ENCODE measurements around the gene KAT8.
"Not testable (repeated sequence)": the region's sequence is repeated elsewhere in the genome, so short reads cannot be mapped to it uniquely, and the experiment has no call there.

Gene KAT8

DNA sequence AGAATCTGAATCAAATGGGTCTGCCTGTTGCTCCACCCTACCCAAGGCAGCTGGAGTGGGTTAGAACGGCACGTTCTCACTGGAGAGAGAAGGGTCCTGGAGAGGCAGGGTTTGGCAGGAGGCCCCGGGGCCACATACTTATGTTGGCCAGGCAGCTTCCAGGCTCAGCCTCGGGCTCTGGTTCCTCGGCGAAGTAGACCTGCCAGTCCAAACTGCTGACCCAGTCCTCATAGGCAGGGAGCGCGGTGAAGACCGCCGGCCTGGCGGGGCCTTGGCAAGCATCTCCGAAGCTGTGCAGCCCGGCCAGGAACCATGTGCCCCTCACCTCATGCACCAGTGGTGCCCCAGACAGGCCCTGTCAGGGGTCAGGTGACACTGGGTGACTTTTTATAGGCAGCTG, 33.5 kb upstream of the KAT8 start:
- no peak for DNase-seq

GRCh38 chr16:31084584-31085302, 32.7 kb upstream of the KAT8 start:
- no peak for DNase-seq

GRCh38 chr16:31085411-31085810, 32.1 kb upstream of the KAT8 start:
- DNase-seq: no peak

GRCh38 chr16:31085873-31086628, 31.4 kb upstream of the KAT8 start:
- DNase-seq: no peak

DNA sequence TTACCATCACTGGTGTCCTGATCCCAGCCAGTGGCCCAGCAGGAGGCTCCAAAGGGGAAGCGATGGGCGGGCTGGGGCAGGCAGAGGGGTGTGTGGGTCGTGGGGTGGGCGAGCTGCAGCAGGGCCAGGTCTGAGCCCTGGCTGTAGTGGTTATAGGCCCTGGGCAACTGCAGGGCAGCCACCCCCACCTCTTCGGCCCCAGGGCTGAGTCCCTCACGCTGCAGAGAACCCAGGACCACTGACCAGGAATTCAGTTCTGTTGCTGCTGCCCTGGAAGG, 30.9 kb upstream of the KAT8 start:
- no peak for DNase-seq

DNA sequence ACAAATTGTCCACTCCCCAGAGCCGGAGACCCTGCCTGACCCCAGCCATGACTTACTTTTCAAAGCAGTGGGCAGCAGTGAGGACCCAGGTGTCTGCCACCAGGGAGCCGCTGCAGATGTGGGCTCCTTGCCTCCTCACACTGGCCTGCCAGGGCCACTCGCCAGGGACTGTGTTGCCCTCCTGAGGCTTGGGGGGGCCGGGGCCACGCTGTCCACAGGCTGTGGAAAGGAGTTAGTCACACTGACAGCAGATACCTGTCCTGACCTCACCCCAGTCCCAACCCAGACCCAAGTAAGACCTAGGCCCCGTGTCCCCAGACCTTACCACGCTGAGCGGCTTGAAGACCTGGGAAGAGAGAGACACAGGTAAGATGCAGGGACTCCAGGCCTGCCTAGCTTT, 30.0 kb upstream of the KAT8 start:
- no peak for DNase-seq

- no peak for DNase-seq
Measured at GRCh38 chr16:31087971-31088370, 29.5 kb upstream of the KAT8 start.

DNA sequence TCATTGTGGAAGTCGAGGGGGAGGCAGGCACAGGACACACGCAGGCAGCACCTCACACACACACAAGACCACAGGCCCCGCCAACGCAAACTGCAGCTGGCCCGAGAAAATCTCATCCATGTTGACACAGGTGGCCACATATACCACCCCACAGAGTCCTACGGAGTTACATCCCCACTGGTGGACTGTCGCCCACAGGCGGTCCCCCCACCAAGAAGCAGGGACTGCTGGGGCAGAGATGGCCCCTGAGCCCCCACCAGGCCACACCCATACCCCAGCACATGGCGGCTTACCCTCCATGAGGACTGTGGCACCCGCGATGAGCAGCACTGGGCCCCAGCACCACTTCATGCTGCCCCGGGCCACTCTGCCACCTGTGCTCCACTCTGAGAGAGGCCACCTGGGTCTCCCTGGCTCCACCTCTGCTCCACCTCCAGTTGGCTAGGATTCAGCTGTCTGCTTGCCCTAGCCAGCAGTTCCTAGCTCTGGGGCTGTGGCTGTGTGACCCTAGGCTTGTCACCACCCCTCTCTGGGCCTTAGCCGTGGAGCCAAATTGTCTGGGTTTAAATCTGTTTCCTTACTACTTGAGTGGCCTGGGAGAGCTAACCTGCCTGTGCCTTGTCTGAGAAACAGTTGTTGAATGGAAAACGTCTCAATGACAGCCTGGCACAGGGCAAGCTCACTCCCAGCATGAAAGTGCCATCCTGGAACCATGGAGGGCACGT, 28.8 kb upstream of the KAT8 start, which contains the start of gene PRSS53:
Gene PRSS53, minus strand, starts transcription at position 485 of the 725 bp plus-strand sequence. Its CDS starts 134 bp downstream, at position 351.
- DNase-seq: no peak

DNA sequence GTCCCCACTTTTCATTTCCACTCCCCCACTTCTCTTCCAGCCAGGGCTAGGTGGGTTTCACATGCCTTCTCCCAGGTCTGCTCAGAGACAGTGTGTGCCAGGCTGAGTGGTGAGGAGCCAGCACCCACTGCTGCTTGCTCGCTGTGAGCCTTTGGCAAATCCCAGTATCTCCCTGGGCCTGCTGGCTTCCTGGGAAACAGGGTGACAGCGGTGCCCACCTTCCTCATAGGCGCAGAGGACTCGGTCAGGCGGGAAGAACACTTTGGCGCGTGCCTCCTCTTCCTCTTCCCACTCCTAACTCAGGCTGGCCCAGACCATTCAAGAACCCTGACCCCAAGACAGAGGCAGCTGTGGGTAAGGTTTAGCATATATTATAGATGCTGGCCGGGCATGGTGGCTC, 28.3 kb upstream of the KAT8 start:
- no peak for DNase-seq

GRCh38 chr16:31090540-31090939, 26.9 kb upstream of the KAT8 start:
- DNase-seq: no peak

DNA sequence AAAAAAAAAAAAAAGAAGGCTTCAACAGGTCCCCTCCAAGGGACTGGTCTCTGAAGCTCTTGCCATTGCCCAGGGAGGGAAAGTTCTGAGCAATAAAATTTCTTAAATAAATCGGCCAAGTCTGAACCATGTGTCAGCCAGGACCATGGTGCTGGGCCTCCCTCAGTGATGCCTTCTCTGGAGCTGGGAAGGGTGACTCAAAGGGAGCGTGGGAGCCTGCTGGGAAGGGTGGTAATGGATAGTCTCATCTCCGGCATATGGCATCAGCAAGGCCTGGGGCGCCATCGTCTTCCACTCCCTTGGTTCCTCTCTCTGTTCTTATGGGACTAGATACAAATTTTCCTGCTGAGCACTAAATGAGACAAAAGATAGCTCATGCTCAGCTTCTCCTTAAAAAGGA, 25.1 kb upstream of the KAT8 start:
- DNase-seq: no peak

GRCh38 chr16:31093132-31093703, 24.2 kb upstream of the KAT8 start:
- peak; percentile 52 for DNase-seq

- DNase-seq: no peak
Measured at GRCh38 chr16:31094088-31094423, 23.4 kb upstream of the KAT8 start.

DNA sequence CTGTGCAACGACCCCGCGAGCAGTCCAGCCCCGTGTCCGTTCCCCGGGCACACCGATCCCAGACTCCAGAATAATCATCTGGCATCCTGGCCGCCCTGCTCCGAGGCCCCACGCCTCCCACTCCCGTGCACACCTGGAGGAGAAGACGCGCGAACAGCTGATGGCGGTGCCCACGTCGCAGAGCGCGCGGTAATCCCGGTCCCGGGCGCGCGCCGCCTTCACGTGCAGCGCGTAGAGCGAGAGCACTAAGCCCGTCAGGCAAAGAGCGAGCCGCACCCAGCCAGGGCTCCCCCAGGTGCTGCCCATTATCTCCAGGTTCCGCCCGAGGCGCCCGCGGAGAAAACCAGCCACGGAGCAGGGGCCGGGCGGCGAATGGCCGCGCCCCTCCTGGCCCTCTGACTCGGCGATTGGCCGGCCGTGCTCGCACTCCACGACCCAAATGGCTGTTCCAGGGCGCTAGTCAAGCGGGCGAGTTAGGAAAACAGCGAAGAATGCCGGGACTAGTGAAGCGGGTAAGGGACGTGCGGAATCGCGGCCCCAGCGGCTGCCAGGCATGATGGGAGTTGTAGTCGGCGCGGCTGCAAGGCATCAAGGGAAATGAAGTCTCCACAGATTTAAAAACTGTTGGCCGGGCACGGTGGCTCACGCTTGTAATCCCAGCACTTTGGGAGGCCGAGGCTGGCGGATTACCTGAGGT, 22.9 kb upstream of the KAT8 start, which contains the start of gene VKORC1:
Gene VKORC1, minus strand, starts transcription at position 374 of the 697 bp plus-strand sequence. Its CDS starts 68 bp downstream, at position 306.
- peak; percentile 94 for DNase-seq

- DNase-seq: no peak
Measured at GRCh38 chr16:31099860-31100638, 17.4 kb upstream of the KAT8 start.

GRCh38 chr16:31100876-31101641, 16.4 kb upstream of the KAT8 start:
- not testable (repeated sequence) for DNase-seq

DNA sequence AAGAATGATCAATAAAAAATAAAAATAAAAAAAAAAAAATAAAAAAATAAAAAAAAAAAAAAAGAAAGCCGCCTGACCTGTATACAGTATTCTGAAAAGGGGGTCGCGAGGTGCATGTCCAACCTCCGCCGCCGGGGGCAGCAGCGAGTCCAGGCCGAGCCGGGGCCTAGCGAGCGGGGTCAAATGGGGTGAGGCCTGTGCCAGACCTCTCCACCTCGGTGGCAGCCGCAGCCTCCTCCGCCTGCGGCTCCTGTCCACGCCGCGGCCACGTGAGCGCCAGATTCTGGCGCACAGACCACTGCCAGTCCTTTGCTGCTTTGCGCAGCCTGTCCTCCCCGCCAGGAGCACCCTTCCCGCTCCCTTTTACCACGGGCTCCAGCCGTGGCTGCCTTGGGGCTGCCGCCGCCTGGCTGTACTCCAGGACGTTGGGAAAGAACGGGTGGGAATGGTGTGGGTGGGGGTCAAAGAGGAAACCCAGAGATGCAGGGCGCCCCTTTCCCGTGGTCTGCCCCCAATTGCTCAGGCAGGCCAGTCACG, 11.7 kb upstream of the KAT8 start:
- peak; percentile 82 for DNase-seq

- no peak for DNase-seq
Measured at GRCh38 chr16:31106509-31107464, 10.7 kb upstream of the KAT8 start.

- no peak for DNase-seq
Measured at GRCh38 chr16:31107465-31107867, 10.0 kb upstream of the KAT8 start.

Measured in retina (tissue), 1 donor.